ENCODE data around the gene DEFB112. TPM values are rescaled to one million over a fixed set of nuclear protein-coding genes. Genes with fewer than 3 reads are reported as not detected.

Gene DEFB112
- total RNA-seq, 4 donors from 2014 or later, result not detected

- TF ChIP-seq CTCF (IDR thresholded peaks at IDR 0.05), result no peak
- TF ChIP-seq POLR2A (IDR thresholded peaks at IDR 0.05), result no peak
- intact Hi-C loops (cut with DNase I; ENCODE audit: low total_unique reads), result no loop called here
- no peak overlapping the region for H3K4me3 ChIP-seq (ENCODE audit: low read depth, poor library complexity, severe bottlenecking)
- WGBS, 2 donors, result 45 to 46% methylated on average over 7 of the region's 7 CpGs
- no peak for DNase-seq (ENCODE audit: low spot score in 2 of 2)
Measured at GRCh38 chr6:50093116-50093937, 43.6 kb upstream of the DEFB112 start.

GRCh38 chr6:50091641-50092040 lies 41.9 kb upstream of the DEFB112 start:
- no peak overlapping the region for H3K4me3 ChIP-seq (ENCODE audit: low read depth, poor library complexity, severe bottlenecking)
- WGBS, 2 donors, result 12 to 15% methylated on average over 1 of the region's 1 CpG
- no peak for TF ChIP-seq POLR2A (IDR thresholded peaks at IDR 0.05)
- intact Hi-C loops (cut with DNase I; ENCODE audit: low total_unique reads), result no loop called here
- no peak for DNase-seq (ENCODE audit: low spot score in 2 of 2)

- no peak overlapping the region for H3K4me3 ChIP-seq (ENCODE audit: low read depth, poor library complexity, severe bottlenecking)
- WGBS, 2 donors, result 60 to 63% methylated on average over 2 of the region's 2 CpGs
- intact Hi-C loops (cut with DNase I; ENCODE audit: low total_unique reads), result no loop called here
- TF ChIP-seq CTCF (IDR thresholded peaks at IDR 0.05), result no peak
- TF ChIP-seq POLR2A (IDR thresholded peaks at IDR 0.05), result no peak
- no peak for DNase-seq (ENCODE audit: low spot score in 2 of 2)
Measured at GRCh38 chr6:50089911-50090310, 40.2 kb upstream of the DEFB112 start.

GRCh38 chr6:50087231-50087954 lies 37.7 kb upstream of the DEFB112 start:
- no peak for DNase-seq (ENCODE audit: low spot score in 2 of 2)
- intact Hi-C loops (cut with DNase I; ENCODE audit: low total_unique reads), result no loop called here
- TF ChIP-seq CTCF (IDR thresholded peaks at IDR 0.05) (no peak), POLR2A (IDR thresholded peaks at IDR 0.05) (no peak)
- 50 to 67% methylated on average over 2 of the region's 2 CpGs for WGBS, 2 donors
- no peak overlapping the region for H3K4me3 ChIP-seq (ENCODE audit: low read depth, poor library complexity, severe bottlenecking)

- DNase-seq (ENCODE audit: low spot score in 2 of 2), result no peak
- H3K4me3 ChIP-seq (ENCODE audit: low read depth, poor library complexity, severe bottlenecking), result no peak overlapping the region
- 0% methylated on average over 1 of the region's 1 CpG for WGBS, 2 donors
- TF ChIP-seq CTCF (IDR thresholded peaks at IDR 0.05) (no peak), POLR2A (IDR thresholded peaks at IDR 0.05) (no peak)
- intact Hi-C loops (cut with DNase I; ENCODE audit: low total_unique reads), result no loop called here
Measured at GRCh38 chr6:50077385-50077784, 27.7 kb upstream of the DEFB112 start.

- TF ChIP-seq POLR2A (IDR thresholded peaks at IDR 0.05), result no peak
- no peak for TF ChIP-seq CTCF (IDR thresholded peaks at IDR 0.05)
Measured at GRCh38 chr6:50076431-50076830, 26.7 kb upstream of the DEFB112 start.

More at GRCh38 chr6:50076431-50076830, 26.7 kb upstream of the DEFB112 start:
- intact Hi-C loops (cut with DNase I; ENCODE audit: low total_unique reads), result no loop called here
- no peak overlapping the region for H3K4me3 ChIP-seq (ENCODE audit: low read depth, poor library complexity, severe bottlenecking)
- 77 to 82% methylated on average over 4 of the region's 4 CpGs for WGBS, 2 donors
- DNase-seq (ENCODE audit: low spot score in 2 of 2), result no peak
